Activated CD4-positive, alpha-beta memory T cell treated with anti-CD3 and anti-CD28 coated beads for 36 hours (primary cell): Measurements from ENCODE around the gene CEACAM6. TPM values are rescaled to one million over a fixed set of nuclear protein-coding genes. Genes with fewer than 3 reads are reported as not detected.

Experiments used
- CTCF ChIA-PET: fragments of 350-600 bp; sonication (Branson Sonifier 250); formaldehyde crosslinking; loops from one replicate; lab custom pipeline; 2021; ENCODE audit warnings: antibody characterized with exemption, inconsistent platforms; lab: Charles Lee
- POLR2A ChIA-PET: fragments of 350-600 bp; sonication (Branson Sonifier 250); formaldehyde crosslinking; loops from one replicate; lab custom pipeline; 2021; ENCODE audit warnings: antibody characterized with exemption; lab: Charles Lee
- DNase-seq: peaks from one replicate; pipeline ENCODE4 v3.0.0-alpha.2; 2020
- H3K27ac Mint-ChIP-seq: one replicate; pipeline ENCODE4 v1.8.0; 2021; ENCODE audit warnings: mixed read lengths
- H3K27me3 Mint-ChIP-seq: one replicate; pipeline ENCODE4 v1.8.0; 2021; ENCODE audit warnings: mixed read lengths
- H3K36me3 Mint-ChIP-seq: one replicate; pipeline ENCODE4 v1.8.0; 2021; ENCODE audit warnings: mixed read lengths
- H3K4me1 Mint-ChIP-seq: one replicate; pipeline ENCODE4 v1.8.0; 2021; ENCODE audit warnings: low read depth, mixed read lengths
- H3K4me3 Mint-ChIP-seq: one replicate; pipeline ENCODE4 v1.8.0; 2021; ENCODE audit warnings: mild to moderate bottlenecking, mixed read lengths
- H3K9me3 Mint-ChIP-seq: one replicate; pipeline ENCODE4 v1.8.0; 2021; ENCODE audit warnings: mixed read lengths
- intact Hi-C: fragments of 100-400 bp; cut with micrococcal nuclease; formaldehyde crosslinking; loops from one replicate; pipeline ENCODE4 v1.15.1; 2023
- total RNA-seq, 2 experiments: library from RNA; stranded (reverse); gene quantifications; one replicate each; pipeline ENCODE4 v1.2.3, GENCODE V29; 2021

Gene CEACAM6
- total RNA-seq, 2 experiments from 2014 or later, result not detected

DNA sequence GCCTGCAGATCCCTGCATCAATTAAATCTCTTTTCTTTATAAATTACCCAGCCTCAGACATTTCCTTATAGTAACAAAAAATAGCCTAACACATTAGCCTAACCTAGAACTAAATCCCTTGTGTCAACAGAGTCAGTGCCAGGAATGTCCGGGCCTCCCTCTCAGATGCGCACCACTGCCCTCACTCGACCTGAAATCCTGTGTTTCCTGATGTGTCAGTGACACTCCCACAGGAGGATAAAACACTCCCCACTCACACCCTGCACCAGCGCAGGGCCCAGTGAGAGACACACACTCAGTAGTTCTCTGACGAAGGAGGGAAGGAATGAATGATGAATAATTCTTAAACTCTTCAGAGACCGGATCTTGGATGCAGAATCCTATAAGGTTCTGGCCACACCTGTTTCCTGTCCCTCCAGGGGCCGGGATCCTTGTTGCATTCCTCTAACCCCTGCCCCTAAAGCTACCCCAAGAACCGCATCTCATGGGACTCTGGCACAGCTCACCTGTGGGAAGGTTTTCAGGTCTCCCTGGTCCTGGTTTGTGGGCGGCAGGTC is 44.2 kb downstream of the CEACAM6 start:
- POLR2A ChIA-PET, result no interaction called here
- no peak overlapping the region for H3K4me3 Mint-ChIP-seq
- H3K27me3 Mint-ChIP-seq, result peaks cover 6% of the 10 kb centered on the region
- peaks cover 4% of the 10 kb centered on the region for H3K4me1 Mint-ChIP-seq
- intact Hi-C loops, result loop anchor here (5.0 kb wide), 1 partner anchor 38 kb away; no protein-coding TSS in a partner anchor
- no peaks in the 10 kb centered on the region for H3K9me3 Mint-ChIP-seq
- no peaks in the 10 kb centered on the region for H3K36me3 Mint-ChIP-seq
- no peak for DNase-seq
- CTCF ChIA-PET, result interaction anchor here (1.1 to 1.2 kb wide), 2 partner anchors 22 to 48 kb away, joined by 3 to 5 read pairs; no protein-coding TSS in a partner anchor
- no peak overlapping the region for H3K27ac Mint-ChIP-seq

DNA sequence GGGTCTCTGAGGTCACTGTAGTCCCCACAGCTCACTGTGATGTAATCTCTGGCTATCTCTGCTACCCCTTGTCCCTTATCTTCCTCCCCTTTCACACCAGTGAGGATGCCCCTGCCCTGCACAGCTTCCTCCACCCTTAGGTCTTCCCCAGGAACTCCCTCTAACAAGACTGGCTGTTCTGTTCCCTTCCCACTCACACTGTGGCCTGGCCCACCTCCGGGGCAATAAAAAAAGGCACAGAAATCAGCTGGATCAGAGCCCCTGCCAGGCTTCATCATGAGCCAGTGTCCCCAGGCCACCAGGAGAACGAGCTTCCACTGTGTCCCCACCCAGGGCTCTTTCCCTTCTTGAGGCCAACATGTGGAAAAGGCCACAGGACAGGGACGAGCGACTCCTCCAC is 45.7 kb downstream of the CEACAM6 start:
- Mint-ChIP-seq H3K4me1 (peaks cover 7% of the 10 kb centered on the region), H3K4me3 (no peak overlapping the region), H3K27ac (no peak overlapping the region), H3K9me3 (no peaks in the 10 kb centered on the region), H3K27me3 (peaks cover 1% of the 10 kb centered on the region), H3K36me3 (no peaks in the 10 kb centered on the region)
- ChIA-PET CTCF (interaction anchor here (0.6 to 5.7 kb wide), 3 partner anchors 8 to 47 kb away, joined by 4 to 31 read pairs (median 8); no protein-coding TSS in a partner anchor), POLR2A (no interaction called here)
- DNase-seq, result no peak
- intact Hi-C loops, result no loop called here

DNA sequence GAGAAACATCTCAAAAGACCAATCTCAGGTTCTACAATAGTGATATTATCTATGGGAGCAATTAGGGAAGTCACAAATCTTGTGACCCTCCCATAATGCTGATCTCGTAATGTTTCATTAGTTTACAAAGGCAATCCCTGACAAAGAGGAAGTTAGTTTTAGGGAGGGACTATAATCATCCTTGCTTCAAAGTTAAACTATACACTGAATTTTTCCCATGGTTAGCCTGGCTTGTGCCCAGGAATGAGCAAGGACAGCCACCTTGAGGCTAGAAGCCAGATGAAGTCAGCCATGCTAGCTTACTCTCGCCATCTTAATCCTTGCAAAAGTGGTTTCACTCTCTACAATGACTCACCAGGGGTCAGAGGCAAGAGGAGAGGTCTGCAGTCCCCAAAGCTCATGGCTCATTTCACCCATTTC is 46.5 kb downstream of the CEACAM6 start:
- POLR2A ChIA-PET, result no interaction called here
- intact Hi-C loops, result no loop called here
- Mint-ChIP-seq H3K9me3 (no peaks in the 10 kb centered on the region), H3K27ac (no peak overlapping the region), H3K27me3 (peaks cover 1% of the 10 kb centered on the region), H3K4me1 (peaks cover 7% of the 10 kb centered on the region), H3K4me3 (no peak overlapping the region), H3K36me3 (no peaks in the 10 kb centered on the region)
- CTCF ChIA-PET, result interaction anchor here (0.8 to 5.7 kb wide), 6 partner anchors 9 to 58 kb away, joined by 3 to 31 read pairs (median 4); partner anchors contain the start of gene RPS19
- DNase-seq, result no peak

DNA sequence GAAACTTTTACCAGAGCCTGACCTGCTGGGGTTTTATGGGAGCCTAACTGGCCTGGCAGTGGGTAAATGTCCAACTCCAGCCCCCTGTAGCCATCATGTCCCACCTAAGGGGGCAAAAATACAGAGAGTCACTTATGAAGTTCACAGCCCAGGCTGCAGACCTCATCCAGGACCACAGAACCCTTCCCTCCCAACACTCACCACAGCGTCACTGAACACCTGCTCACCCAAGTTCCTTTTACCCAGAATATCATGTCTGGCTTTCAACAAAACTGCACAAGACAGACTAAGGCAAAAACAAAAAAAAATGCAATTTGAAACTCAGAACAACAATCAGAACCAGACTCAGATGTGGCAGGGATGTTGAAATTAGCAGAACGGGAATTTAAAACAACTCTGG is 47.4 kb downstream of the CEACAM6 start:
- DNase-seq, result no peak
- ChIA-PET POLR2A (no interaction called here), CTCF (interaction anchor here (1.0 to 5.7 kb wide), 5 partner anchors 8 to 51 kb away, joined by 4 to 31 read pairs (median 5); no protein-coding TSS in a partner anchor)
- H3K36me3 Mint-ChIP-seq, result no peaks in the 10 kb centered on the region
- intact Hi-C loops, result no loop called here
- no peak overlapping the region for H3K27ac Mint-ChIP-seq
- no peaks in the 10 kb centered on the region for H3K9me3 Mint-ChIP-seq
- no peak overlapping the region for H3K4me3 Mint-ChIP-seq
- peaks cover 7% of the 10 kb centered on the region for H3K4me1 Mint-ChIP-seq
- H3K27me3 Mint-ChIP-seq, result peaks cover 1% of the 10 kb centered on the region

DNA sequence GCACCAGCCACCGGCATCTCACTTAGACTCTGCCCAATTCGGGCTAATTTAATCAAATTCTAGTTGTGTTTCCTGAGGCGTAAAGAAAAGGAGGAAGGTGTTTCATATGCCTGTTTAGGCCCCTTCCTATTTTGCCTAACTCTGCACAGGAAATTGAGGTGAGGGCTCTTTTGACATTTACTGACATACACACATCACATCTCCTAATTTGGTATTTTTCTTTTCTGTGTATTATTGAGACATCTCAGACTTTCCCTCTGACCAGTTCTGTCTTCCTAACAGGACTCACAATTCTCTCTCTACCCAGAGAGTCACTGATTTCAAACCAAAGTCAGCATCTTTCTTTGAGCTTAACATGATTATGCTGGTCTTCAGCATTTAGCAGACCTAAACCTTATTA is 49.0 kb downstream of the CEACAM6 start:
- CTCF ChIA-PET, result interaction anchor here (1.7 to 5.7 kb wide), 2 partner anchors 9 to 12 kb away, joined by 7 to 31 read pairs; no protein-coding TSS in a partner anchor
- POLR2A ChIA-PET, result no interaction called here
- H3K27ac Mint-ChIP-seq, result no peak overlapping the region
- intact Hi-C loops, result no loop called here
- DNase-seq, result no peak
- H3K4me3 Mint-ChIP-seq, result no peak overlapping the region
- peaks cover 7% of the 10 kb centered on the region for H3K4me1 Mint-ChIP-seq
- H3K9me3 Mint-ChIP-seq, result no peaks in the 10 kb centered on the region
- H3K36me3 Mint-ChIP-seq, result no peaks in the 10 kb centered on the region
- no peaks in the 10 kb centered on the region for H3K27me3 Mint-ChIP-seq

DNA sequence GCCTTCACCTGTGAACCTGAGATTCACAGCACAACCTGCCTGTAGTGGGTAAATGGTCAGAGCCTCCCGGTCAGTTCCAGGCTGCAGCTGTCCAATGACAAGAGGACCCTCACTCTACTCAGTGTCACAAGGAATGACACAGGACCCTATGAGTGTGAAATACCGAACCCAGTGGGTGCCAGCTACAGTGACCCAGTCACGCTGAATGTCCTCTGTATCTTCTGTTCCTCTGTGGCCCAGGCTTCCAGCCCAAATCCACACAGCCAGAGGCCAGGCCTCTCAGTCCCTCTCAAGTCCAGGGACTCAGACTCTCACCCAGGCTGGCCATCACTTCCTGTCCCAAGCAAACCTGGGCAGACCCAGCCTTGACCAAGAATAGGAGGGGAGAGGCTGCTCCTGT is 51.8 kb downstream of the CEACAM6 start:
- DNase-seq, result no peak
- Mint-ChIP-seq H3K9me3 (no peaks in the 10 kb centered on the region), H3K36me3 (no peaks in the 10 kb centered on the region), H3K4me1 (peaks cover 7% of the 10 kb centered on the region), H3K27ac (no peak overlapping the region), H3K4me3 (no peak overlapping the region), H3K27me3 (peaks cover 4% of the 10 kb centered on the region)
- POLR2A ChIA-PET, result no interaction called here
- intact Hi-C loops, result no loop called here
- CTCF ChIA-PET, result interaction anchor here (0.9 to 1.1 kb wide), 2 partner anchors 12 to 160 kb away, joined by 4 read pairs; no protein-coding TSS in a partner anchor

DNA sequence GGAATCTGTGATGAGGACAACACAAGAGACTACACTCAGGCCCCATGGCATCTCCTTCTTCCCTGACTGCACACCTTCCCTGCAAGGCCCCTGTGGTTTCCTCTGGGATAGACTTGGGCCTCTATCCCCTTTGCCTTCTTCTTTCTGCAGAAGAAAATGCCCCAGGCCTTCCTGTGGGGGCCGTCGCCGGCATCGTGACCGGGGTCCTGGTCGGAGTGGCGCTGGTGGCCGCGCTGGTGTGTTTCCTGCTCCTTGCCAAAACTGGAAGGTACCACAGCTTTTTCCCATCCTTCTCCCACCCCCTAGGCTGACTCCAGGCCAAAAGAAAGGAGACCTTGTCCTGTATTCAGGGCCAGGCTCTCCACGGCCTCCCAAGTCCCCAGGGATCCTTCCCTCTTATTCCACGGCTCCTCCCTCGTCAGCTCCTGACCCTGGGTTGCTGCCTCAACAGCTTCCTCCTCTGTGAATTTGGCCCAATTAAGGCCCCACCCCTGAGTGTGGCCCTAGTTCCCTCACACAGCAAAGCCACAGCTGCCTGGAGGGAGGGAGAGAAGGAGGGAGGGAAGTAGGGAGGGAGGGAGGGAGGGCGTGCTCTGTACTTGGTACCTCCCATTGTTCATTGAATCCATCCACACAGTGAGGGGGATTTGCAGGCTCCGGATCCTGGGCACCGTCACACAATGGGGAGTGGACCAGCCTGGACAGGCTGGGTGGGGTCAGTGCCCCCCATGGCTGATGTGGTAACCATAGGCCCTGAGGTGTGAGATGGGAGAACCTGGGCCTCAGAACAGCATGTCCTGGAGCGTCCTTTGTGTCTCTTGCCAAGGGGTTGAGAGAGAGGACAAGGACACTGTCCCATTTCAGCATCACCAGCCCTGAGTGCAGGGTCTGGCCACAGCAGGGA is 53.6 kb downstream of the CEACAM6 start:
- Mint-ChIP-seq H3K9me3 (no peaks in the 10 kb centered on the region), H3K4me1 (peaks cover 7% of the 10 kb centered on the region), H3K36me3 (no peaks in the 10 kb centered on the region), H3K4me3 (no peak overlapping the region), H3K27ac (no peak overlapping the region), H3K27me3 (peaks cover 4% of the 10 kb centered on the region)
- ChIA-PET CTCF (no interaction called here), POLR2A (no interaction called here)
- intact Hi-C loops, result no loop called here
- no peak for DNase-seq

DNA sequence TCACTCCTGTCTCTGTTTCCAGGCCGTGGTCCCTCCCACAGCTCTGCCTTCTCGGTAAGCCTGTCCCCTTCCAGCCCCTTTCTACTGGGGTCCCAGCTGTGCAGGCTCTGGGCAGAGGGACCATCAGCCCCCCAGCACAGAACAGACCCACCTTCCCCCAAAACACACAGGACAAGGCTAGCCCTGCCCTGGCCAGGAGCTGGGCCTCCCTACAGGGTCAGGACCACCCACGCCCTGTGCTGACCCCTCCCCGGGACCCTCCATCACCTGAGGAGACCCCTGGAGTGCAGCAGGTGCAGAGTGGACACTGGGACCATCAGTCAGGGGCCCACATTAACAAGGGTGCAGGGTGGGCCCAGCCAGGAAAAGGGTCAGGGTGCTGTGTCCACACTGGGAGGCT is 55.0 kb downstream of the CEACAM6 start:
- no peaks in the 10 kb centered on the region for H3K9me3 Mint-ChIP-seq
- no peaks in the 10 kb centered on the region for H3K36me3 Mint-ChIP-seq
- H3K27me3 Mint-ChIP-seq, result peaks cover 4% of the 10 kb centered on the region
- H3K4me3 Mint-ChIP-seq, result no peak overlapping the region
- H3K27ac Mint-ChIP-seq, result no peak overlapping the region
- ChIA-PET CTCF (interaction anchor here (1.4 to 3.0 kb wide), 3 partner anchors 15 to 57 kb away, joined by 3 to 16 read pairs (median 13); partner anchors contain the start of gene CEACAM3), POLR2A (no interaction called here)
- no peak for DNase-seq
- H3K4me1 Mint-ChIP-seq, result no peaks in the 10 kb centered on the region
- intact Hi-C loops, result no loop called here

DNA sequence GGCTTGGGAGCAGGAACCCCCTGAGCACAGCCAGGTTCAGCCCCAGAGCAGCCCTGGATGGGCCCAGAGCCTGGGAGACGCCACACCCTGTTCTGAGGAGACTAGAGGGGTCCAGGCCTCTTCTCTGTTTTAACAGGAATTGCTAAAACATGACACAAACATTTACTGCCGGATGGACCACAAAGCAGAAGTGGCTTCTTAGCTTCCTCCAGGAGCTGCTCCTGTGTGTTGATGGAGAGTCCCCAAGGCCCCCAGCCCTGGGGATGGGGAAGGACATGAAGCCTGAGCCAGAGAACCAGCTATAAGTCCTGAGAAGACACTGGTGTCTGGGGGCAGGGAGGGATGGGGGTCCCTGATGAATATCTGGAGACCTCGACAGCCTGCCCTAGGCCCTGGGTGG is 55.7 kb downstream of the CEACAM6 start:
- Mint-ChIP-seq H3K27me3 (peaks cover 4% of the 10 kb centered on the region), H3K4me1 (no peaks in the 10 kb centered on the region), H3K27ac (no peak overlapping the region), H3K4me3 (no peak overlapping the region), H3K36me3 (no peaks in the 10 kb centered on the region), H3K9me3 (no peaks in the 10 kb centered on the region)
- ChIA-PET POLR2A (no interaction called here), CTCF (interaction anchor here (1.0 to 3.0 kb wide), 4 partner anchors 16 to 104 kb away, joined by 3 to 16 read pairs (median 8); partner anchors contain the start of gene CEACAM3)
- intact Hi-C loops, result no loop called here
- DNase-seq, result no peak

DNA sequence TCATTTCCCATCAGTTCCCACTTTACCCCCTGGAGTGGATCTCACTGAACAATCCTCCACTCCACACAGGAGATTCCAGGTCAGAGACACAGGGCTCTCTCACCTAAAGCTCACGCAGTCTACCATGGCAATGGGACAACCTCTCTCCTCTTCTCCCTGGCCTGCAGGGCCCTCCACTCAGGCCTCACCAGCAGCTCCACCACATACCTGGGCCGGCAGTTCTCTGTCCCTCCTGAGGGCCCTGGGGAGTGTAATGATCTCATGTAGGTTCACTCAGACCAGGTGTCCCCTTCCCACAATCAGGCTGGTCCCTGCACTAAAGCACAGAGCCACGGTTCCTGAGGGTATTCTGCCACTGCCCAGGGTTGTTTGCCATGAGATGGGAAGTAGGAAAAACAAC is 56.7 kb downstream of the CEACAM6 start:
- no peaks in the 10 kb centered on the region for H3K4me1 Mint-ChIP-seq
- no peaks in the 10 kb centered on the region for H3K9me3 Mint-ChIP-seq
- H3K4me3 Mint-ChIP-seq, result no peak overlapping the region
- ChIA-PET POLR2A (no interaction called here), CTCF (interaction anchor here (2.4 to 3.0 kb wide), 2 partner anchors 17 to 19 kb away, joined by 13 to 16 read pairs; partner anchors contain the start of gene CEACAM3)
- H3K27me3 Mint-ChIP-seq, result peaks cover 4% of the 10 kb centered on the region
- intact Hi-C loops, result no loop called here
- DNase-seq, result no peak
- no peaks in the 10 kb centered on the region for H3K36me3 Mint-ChIP-seq
- no peak overlapping the region for H3K27ac Mint-ChIP-seq

DNA sequence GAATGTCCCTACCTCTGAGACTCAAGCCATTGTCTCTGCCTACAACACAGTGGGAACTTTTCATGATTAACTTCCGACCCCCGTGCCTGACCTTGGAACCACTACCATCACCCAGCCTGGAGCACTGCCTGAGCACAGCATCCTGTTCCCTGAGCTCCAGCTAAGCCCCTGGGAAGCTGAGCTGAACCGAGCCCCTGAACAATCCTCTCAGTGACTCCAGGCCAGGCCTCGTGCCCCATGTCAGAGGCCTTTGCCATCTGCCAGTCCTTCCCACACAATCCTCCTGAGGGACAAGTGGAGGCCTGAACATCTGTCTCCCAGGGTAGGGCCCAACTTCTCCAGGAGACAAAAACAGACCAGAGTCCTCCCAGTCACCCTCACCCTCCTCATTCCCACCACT is 58.6 kb downstream of the CEACAM6 start:
- Mint-ChIP-seq H3K9me3 (no peaks in the 10 kb centered on the region), H3K4me1 (no peaks in the 10 kb centered on the region), H3K4me3 (no peak overlapping the region), H3K27me3 (peaks cover 7% of the 10 kb centered on the region), H3K36me3 (no peaks in the 10 kb centered on the region), H3K27ac (no peak overlapping the region)
- no peak for DNase-seq
- CTCF ChIA-PET, result interaction anchor here (1.2 to 1.7 kb wide), 2 partner anchors 21 to 60 kb away, joined by 3 to 4 read pairs; no protein-coding TSS in a partner anchor
- POLR2A ChIA-PET, result no interaction called here
- intact Hi-C loops, result no loop called here

DNA sequence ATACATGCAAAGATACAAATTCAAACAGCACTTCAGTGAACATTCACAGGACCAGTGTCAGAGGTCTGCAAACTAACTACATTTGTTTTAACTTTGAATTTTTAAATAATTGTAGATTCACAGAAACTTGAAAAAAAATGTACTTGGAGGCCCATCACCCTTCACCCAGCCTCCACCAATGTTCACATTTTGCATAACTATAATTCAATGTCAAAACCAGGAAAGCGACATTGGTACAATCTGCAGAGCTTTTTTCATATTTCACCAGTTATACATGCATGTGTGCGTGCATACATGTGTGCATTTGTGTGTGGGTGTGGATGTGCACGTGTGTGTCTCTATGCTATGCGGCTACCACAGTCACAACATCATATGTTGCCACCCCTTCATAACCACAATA is 60.0 kb downstream of the CEACAM6 start:
- H3K4me1 Mint-ChIP-seq, result no peaks in the 10 kb centered on the region
- peaks cover 2% of the 10 kb centered on the region for H3K27me3 Mint-ChIP-seq
- H3K4me3 Mint-ChIP-seq, result no peak overlapping the region
- ChIA-PET CTCF (interaction anchor here (1.0 kb wide), 1 partner anchor 22 kb away, joined by 3 read pairs; no protein-coding TSS in a partner anchor), POLR2A (no interaction called here)
- H3K27ac Mint-ChIP-seq, result no peak overlapping the region
- no peaks in the 10 kb centered on the region for H3K36me3 Mint-ChIP-seq
- H3K9me3 Mint-ChIP-seq, result no peaks in the 10 kb centered on the region
- intact Hi-C loops, result no loop called here
- DNase-seq, result no peak
